ENCODE measurements around the gene ZSCAN12.
"Not testable (repeated sequence)": the region's sequence is repeated elsewhere in the genome, so short reads cannot be mapped to it uniquely, and the experiment has no call there.

The ZSCAN12 gene

GRCh38 chr6:28393912-28394662 is 5.5 kb downstream of the ZSCAN12 start:
- no peak for DNase-seq

DNA sequence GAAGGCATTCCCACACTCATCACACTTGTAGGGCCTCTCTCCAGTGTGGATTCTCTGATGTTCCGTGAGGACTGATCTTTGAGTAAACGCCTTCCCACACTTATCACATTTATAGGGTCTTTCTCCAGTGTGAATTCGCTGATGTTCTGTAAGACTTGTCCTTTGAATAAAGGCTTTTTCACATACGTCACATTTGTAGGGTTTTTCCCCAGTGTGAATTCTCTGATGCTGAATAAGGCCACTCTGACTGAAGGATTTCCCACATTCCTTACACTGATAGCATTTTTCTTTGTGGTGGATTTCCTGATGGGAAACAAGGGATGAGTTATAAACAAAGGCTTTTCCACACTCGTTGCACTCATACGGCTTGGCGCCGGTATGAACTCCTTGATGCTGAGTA is 8.9 kb downstream of the ZSCAN12 start:
- no peak for DNase-seq

DNA sequence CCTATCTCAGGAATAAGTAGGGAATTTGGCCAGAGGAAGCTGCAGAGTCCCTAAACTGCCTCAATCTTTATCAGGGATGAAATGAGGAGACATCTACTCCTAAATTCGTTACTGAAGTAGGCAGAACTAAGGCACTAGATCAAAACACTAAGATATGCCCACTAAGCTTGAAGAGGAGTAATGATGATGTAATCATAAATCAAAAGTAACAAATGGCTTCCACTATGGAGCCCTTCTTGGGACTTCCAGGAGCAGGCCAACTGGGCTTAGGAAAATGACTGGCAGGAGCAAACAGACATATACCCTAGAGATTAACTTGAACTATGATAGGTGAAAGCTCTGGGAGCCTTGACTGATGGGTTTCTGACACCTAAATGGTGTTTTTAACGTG is 15.4 kb downstream of the ZSCAN12 start:
- DNase-seq, result no peak

DNA sequence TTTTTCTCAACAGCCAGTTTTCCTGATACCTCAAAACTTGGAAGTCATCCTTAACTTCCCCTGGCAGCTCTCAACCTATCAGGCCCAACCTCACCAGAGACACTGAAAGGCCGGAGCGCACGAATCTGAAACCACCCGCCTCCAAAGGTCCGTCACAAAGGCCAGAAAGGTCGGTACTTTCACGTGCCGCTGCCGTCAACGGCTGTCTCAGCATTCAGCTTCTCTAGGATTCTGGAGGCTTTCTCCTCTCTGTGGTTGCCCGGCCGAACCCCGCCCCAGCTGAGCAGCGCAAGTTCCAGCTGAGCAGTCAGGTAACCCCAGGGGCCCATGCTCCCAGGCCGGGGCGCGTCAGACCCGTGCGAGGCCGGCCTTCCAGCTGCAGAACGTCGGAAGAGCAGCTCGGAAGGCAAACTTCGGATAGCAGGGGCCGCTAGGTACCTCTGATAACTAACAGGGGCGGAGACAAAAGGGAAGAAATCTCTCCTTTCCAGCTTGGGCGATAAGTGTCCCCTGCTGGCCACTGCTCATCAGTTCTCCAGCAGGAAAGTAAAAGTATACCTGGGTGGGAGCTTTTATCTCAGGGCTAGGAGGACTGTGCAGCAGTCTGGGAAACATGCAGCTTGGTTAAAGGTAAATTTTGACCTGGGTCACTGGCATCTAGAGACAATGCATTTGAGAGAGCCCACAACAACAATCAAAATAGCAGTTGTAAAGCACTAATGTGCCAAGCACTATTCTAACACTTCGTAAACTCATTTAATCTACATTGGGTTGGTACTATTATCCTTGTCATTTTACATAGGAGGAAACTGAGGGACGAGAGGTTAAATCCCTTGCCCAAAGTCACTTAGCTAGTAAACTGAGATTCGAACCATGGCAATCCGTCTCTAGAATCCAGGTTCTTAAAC is 16.1 kb downstream of the ZSCAN12 start:
- DNase-seq, result peak; percentile 77

DNA sequence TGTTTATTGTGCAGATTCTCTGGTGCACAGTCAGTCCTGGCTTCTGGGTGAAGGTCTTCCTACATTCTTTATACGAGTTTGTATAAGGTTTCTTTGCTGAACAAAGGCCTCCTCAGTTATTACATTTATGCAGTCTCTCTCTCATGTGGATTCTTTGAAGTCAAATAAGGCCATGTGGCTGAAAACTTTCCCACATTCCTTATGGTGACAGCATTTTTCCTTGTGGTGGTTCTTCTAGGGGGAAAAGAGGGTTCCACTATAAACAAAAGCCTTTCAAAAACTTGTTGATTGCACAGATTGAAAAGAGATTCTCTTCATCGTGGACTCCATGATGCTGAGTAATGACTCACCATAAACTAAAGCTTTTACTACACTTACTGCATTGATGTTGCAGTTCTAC is 19.2 kb downstream of the ZSCAN12 start:
- no peak for DNase-seq

GRCh38 chr6:28378644-28379043 is 20.9 kb downstream of the ZSCAN12 start:
- no peak for DNase-seq

- DNase-seq, result no peak
Observed at GRCh38 chr6:28377879-28378278, 21.7 kb downstream of the ZSCAN12 start.

DNA sequence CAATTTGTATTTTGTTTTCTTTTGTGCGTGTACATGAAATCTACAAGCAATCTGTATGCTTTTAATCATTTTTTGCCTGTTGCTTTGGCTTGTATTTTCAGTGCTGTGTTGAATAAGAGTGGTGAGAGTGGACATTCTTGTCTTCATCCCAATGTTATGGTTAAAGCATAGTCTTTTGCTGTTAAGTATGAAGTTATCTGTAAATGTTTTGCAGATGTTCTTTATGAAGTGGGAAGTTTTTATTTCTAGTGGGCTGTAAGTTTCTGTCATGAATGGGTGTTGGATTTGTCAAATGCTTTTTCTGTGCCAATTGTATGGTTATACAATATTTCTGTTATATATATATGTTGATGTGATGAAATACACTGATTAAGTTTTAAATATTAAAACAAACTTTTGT is 25.6 kb downstream of the ZSCAN12 start:
- no peak for DNase-seq

DNA sequence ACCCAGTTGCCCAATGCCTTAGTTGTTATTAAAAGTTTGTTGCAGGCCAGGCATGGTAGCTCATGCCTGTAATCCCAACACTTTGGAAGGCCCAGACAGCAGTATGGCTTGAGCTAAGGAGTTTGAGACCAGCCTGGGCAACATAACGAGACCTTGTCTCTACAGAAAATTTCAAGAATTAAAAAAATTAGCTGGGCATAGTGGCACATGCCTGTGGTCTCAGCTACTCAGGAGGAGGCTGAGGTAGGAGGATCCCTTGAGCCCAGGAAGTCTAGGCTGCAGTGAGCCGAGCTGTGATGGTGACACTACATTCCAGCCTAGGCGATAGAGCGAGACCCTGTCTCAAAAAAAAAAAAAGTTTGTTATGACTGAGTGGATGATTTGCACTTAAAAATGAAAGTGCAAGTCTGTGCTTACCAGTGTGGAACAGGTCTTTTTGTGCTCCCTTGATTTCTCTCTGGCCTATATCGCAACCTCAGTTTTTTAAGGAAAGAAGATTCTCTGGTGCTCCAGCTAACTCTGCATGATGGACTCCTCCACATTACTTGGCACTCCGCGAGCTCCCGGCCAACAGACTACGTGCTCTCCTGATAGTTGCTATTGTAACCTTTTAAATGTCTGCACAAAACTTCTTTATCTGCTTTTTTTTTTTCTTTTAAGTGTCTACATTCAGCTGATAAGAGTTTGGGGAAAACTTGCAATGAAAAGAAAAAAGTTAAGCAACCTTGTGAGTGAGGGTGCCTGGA is 27.7 kb downstream of the ZSCAN12 start:
- no peak for DNase-seq

DNA sequence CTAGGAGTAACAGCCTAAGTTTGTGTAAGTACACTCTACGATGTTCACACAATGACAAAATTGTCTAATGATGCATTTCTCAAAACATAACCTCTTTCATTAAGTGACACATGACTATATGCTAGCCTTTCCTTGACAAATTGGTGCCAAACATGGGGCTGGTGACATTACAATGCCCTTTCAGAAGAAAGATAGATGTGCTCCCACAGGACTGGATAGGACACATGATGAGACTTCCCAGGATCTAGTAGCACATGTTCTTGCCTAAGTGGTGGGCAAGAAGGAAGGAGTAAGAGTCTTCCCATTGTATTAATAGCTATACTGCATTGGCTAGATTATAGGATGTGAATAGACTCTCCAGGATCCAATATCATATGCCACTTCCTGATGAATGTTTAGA is 28.3 kb downstream of the ZSCAN12 start:
- DNase-seq, result no peak

DNA sequence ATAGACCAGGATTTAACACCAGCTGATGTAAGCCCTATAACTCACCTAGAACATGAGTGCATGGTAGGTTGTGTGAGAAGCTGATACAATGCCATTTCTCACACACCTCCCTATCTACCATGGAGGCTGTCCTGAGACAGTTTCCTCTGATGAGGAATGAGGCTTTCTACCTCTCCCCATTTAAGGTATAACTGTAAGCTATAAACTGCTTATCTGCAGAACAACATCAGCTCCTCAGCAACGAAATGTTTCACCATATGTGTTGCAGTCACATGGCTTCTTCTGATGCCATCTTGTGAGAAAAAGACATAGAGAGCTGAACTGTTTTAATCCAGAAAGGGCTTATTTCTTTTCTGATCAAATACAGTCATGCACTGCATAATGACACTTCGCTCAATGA is 29.1 kb downstream of the ZSCAN12 start:
- no peak for DNase-seq

DNA sequence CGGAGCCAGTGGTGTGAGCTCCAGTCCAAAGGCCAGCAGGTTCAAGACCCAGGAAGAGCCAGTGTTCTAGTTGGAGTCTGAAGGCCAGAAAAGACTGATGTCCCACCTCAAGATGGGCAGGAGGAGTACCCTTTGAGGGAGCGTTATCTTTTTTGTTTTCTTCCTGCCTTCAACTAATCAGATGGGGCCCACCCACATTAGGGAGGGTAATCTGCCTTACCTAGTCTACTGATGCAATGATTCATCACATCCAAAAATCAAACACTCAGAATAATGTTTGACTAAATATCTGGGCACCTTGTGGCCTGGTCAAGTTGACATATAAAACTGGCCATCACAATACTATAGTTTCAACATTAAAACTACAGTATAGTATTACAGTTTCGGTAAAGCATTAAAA is 30.1 kb downstream of the ZSCAN12 start:
- DNase-seq, result no peak

DNA sequence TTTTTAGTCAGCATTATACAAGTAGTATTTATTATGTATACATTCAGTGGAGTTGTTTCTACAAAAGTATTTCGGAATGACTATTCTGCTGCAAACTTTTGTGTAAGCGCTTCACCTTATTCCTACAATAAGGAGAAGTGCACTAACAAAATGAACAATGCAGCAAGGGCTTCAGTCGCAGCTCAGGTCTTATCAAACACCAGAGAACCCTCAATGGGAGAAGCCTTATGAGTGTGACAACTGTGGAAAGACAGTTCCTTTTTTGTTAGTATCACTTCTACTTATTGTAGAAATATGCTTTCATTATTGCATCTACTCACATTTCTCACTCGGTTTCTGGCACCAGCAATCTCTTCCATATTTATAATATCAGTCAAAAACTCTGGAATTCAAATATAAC is 31.0 kb downstream of the ZSCAN12 start:
- no peak for DNase-seq

GRCh38 chr6:28365590-28365989 is 34.0 kb downstream of the ZSCAN12 start:
- DNase-seq, result not testable (repeated sequence)

- DNase-seq, result no peak
Observed at GRCh38 chr6:28360961-28361360, 38.6 kb downstream of the ZSCAN12 start.

DNA sequence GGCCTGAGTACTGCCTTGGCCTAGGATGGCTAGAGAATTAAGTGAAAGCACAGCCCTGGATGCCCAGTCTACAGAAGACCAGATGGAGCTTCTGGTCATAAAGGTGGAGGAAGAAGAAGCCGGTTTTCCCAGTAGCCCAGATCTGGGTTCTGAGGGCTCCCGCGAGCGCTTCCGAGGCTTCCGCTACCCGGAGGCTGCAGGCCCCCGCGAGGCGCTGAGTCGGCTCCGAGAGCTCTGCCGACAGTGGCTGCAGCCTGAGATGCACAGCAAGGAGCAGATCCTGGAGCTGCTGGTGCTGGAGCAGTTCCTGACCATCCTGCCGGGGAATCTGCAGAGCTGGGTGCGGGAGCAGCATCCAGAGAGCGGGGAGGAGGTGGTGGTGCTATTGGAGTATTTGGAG is 40.0 kb downstream of the ZSCAN12 start:
- not testable (repeated sequence) for DNase-seq

GRCh38 chr6:28357036-28357435 is 42.5 kb downstream of the ZSCAN12 start:
- no peak for DNase-seq

- no peak for DNase-seq
Observed at GRCh38 chr6:28356666-28357020, 42.9 kb downstream of the ZSCAN12 start.

GRCh38 chr6:28355743-28356665 is 43.5 kb downstream of the ZSCAN12 start:
- DNase-seq, result peak; percentile 90

GRCh38 chr6:28354688-28355554 is 44.6 kb downstream of the ZSCAN12 start:
- no peak for DNase-seq

DNA sequence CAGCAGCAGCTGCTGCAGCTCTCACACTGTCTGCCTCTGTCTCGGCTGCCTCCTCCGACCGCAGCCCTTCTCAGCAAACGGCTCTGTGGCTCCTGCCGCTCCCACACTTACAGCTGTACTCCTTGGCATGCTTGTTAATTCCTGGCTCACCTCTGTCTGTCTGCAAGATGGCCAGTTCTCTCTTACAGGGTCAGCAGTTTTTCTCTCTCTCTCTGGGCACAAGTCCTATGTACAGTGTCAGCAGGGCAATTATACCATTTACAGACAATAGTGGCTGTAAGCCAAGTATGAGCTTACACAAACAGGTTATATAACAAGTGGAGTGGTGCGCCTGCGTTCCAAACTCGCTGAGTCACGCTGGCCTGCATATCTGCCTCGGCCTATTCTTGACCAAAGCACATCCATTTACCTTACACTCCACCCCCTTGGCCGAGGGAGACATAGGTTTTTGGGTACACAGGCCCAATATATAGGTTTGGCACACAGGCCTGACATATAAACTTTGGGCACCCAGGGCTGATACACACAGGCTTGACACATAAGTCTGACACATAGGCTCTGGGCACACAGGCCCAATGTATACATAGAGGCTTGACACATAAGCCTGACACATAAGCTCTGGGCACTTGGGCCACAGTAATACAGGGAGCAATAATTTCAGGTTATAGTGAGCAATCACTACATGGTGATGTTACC is 45.4 kb downstream of the ZSCAN12 start:
- no peak for DNase-seq
